Prostate gland (tissue), 2 donors: ENCODE measurements around the gene ABCC8. TPM values are rescaled to one million over a fixed set of nuclear protein-coding genes. Genes with fewer than 3 reads are reported as not detected.

ENCODE experiments used
- DNase-seq: peaks from one replicate; pipeline ENCODE4 v3.0.0-alpha.2; 2019; ENCODE audit warnings: low spot score
- H3K27ac ChIP-seq, 2 donors: fragments of 200-600 bp; sonication (generic); 2 replicates each; pipeline ENCODE4 v1.5.1; 2017 to 2019
- H3K27me3 ChIP-seq: fragments of 200-600 bp; sonication (generic); replicated peaks from 2 replicates; pipeline ENCODE4 v1.5.1; 2019; ENCODE audit not compliant: insufficient read depth
- H3K36me3 ChIP-seq, 2 donors: fragments of 200-600 bp; sonication (generic); 1 replicate in 1 of 2; 2 replicates in 1 of 2; pipeline versions ENCODE4 v1.5.1 to v1.8.1; 2017 to 2019
- H3K4me1 ChIP-seq: fragments of 200-600 bp; sonication (generic); replicated peaks from 2 replicates; pipeline ENCODE4 v1.5.1; 2019
- H3K4me3 ChIP-seq, 2 donors: fragments of 200-600 bp; sonication (generic); 2 replicates each; pipeline ENCODE4 v1.5.1; 2017 to 2019
- H3K9me3 ChIP-seq: fragments of 200-600 bp; sonication (generic); 2 replicates; pipeline ENCODE4 v1.5.1; 2017
- POLR2A ChIP-seq: fragments of 450-650 bp; IDR thresholded peaks from one replicate; pipeline ENCODE4 v1.6.1; 2016; ENCODE audit warnings: antibody characterized with exemption, mild to moderate bottlenecking
- POLR2AphosphoS5 ChIP-seq: sonication (generic); formaldehyde crosslinking; IDR thresholded peaks from one replicate; pipeline ENCODE4 v1.6.1; 2017; ENCODE audit warnings: antibody characterized with exemption
- WGBS: methylation state at CpG from one replicate; pipeline ENCODE4 v1.1.5; 2018; 5-methylcytosine and 5-hydroxymethylcytosine counted together
- intact Hi-C: fragments of 100-400 bp; cut with DNase I; formaldehyde crosslinking; loops from one replicate; pipeline ENCODE4 v1.14.2; 2022
- total RNA-seq, 2 donors: library from RNA; depleted of rRNA; stranded (reverse); fragments of >200 nt; gene quantifications; one replicate each; pipeline ENCODE4 v1.1.0, GENCODE V29; 2016
- TF ChIP-seq, protein P1 (sequence below), 4 experiments: fragments of 200-600 bp in 2 of 4; fragments of 450-650 bp in 2 of 4; sonication (generic) in 2 of 4; IDR thresholded peaks; 1 replicate in 3 of 4; 2 replicates in 1 of 4; pipeline ENCODE4 v1.5.1; 2016 to 2019; ENCODE audit warnings: antibody characterized with exemption in 4 of 4, mild to moderate bottlenecking in 2 of 4, moderate library complexity in 2 of 4

The ABCC8 gene
- 10 to 100 TPM in 1 of 2 donors, 1 to 10 TPM in 1; 5.7 to 10.2 TPM for total RNA-seq

DNA sequence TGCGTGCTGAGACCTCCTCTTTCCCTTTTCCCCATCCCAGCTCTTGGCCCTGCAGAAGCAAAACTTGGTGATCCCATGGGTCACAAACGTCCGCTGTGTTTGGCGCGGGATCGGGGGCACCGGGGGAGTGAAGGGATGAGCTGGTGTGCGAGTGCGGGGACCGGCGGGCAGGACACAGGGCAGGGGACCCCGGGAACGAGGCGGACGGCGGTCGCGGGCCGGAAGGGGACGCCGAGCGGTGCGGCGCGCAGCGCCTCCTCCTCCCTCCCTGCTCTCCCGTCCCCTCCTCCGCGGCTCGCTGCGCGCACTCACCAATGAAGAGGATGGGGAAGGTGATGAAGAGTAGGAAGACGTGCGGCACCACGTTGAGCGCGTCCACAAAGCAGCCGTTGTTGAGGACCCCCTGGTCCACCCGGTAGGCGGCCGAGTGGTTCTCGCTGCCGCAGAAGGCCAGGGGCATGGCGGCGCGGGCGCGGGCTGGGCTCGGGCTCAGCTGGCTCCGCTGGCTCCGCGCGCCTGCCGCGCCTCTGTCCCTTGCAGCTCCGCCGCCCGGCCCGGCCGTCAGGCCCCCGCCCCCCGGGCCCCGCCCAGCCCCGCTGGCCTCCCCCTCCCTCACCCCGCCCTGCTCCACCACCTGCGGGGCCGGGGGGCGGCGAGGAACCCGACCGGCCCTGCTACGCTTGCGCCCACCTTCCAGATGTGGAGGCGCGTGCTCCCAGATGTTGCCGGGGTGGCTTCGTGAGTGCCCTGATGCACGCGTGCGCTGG, at the start of gene ABCC8:
Gene ABCC8, minus strand, starts transcription at position 529 of the 767 bp plus-strand sequence. Its CDS starts 69 bp downstream, at position 460.
- Histone ChIP-seq H3K9me3 (no peaks in the 10 kb centered on the region), H3K27ac (no peak within 1 kb of the TSS), H3K27me3 (no peaks in the 10 kb centered on the region), H3K4me3 (peak within 1 kb of the TSS; percentile 18 to 29), H3K4me1 (no peaks in the 10 kb centered on the region), H3K36me3 (no peaks in the 10 kb centered on the region)
- TF ChIP-seq POLR2AphosphoS5 (no peak), POLR2A (no peak)
- TF ChIP-seq, protein P1, sequence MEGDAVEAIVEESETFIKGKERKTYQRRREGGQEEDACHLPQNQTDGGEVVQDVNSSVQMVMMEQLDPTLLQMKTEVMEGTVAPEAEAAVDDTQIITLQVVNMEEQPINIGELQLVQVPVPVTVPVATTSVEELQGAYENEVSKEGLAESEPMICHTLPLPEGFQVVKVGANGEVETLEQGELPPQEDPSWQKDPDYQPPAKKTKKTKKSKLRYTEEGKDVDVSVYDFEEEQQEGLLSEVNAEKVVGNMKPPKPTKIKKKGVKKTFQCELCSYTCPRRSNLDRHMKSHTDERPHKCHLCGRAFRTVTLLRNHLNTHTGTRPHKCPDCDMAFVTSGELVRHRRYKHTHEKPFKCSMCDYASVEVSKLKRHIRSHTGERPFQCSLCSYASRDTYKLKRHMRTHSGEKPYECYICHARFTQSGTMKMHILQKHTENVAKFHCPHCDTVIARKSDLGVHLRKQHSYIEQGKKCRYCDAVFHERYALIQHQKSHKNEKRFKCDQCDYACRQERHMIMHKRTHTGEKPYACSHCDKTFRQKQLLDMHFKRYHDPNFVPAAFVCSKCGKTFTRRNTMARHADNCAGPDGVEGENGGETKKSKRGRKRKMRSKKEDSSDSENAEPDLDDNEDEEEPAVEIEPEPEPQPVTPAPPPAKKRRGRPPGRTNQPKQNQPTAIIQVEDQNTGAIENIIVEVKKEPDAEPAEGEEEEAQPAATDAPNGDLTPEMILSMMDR (IDR thresholded peaks at IDR 0.05): no peak
- no peak for DNase-seq
- intact Hi-C loops: no loop called here
- under 1% methylated on average over 53 of the region's 80 CpGs for WGBS

DNA sequence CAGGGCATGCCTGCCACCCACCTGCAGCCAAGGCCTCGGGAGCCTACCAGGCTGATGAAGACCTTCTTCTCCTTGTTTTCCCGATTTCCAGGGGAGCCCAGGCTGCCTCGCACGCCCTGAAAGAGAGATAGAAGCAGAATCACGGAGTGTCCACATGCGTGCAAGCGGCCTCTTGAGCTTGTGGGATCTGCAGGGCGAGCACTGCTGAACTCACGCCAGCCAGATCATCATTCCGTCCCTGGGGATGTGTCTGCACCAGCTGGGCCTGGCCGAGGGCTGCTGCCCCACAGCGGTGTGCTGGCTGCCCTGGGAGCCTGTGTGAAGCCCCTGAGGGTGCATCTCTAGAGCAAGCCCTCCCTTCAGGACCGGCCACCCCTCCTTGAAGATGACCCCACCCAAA, 49.7 kb upstream of the ABCC8 start:
- intact Hi-C loops: no loop called here

GRCh38 chr11:17525570-17525969, 48.9 kb upstream of the ABCC8 start:
- whole genome bisulfite sequencing: 83% methylated on average over 4 of the region's 4 CpGs
- H3K9me3 ChIP-seq: no peaks in the 10 kb centered on the region
- no peak overlapping the region for H3K27ac ChIP-seq
- intact Hi-C loops: no loop called here
- DNase-seq: no peak
- no peaks in the 10 kb centered on the region for H3K27me3 ChIP-seq
- TF ChIP-seq, protein P1 (IDR thresholded peaks at IDR 0.05): no peak
- no peak overlapping the region for H3K4me3 ChIP-seq
- no peaks in the 10 kb centered on the region for H3K36me3 ChIP-seq
- H3K4me1 ChIP-seq: no peaks in the 10 kb centered on the region

More for the DNA sequence above, 49.7 kb upstream of the ABCC8 start:
- no peaks in the 10 kb centered on the region for H3K36me3 ChIP-seq
- H3K27me3 ChIP-seq: no peaks in the 10 kb centered on the region
- no peak overlapping the region for H3K4me3 ChIP-seq
- H3K27ac ChIP-seq: no peak overlapping the region
- H3K4me1 ChIP-seq: no peaks in the 10 kb centered on the region
- no peak for DNase-seq
- TF ChIP-seq, protein P1 (IDR thresholded peaks at IDR 0.05): no peak
- TF ChIP-seq POLR2AphosphoS5: no peak
- no peak for TF ChIP-seq POLR2A
- 89% methylated on average over 13 of the region's 13 CpGs for WGBS
- H3K9me3 ChIP-seq: no peaks in the 10 kb centered on the region

DNA sequence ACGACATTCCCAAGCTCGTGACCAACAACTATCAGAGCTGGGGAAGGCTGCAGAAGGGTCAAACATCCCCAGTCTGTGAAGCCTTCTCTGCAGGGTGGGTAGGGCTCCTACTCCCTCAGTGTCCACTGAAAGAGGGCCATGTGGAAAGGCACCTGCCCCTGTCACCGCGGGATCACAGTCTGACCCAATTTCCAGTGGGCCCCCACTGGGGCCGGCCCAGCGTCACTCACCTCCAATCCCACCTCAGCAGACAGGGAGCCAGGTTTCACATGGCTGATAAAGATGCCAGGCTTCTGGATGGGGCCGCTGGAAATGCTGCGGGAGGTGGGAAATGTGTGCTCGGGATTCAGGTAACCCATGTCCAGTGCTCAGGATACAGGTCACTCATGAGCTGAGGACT, 47.6 kb upstream of the ABCC8 start:
- Histone ChIP-seq H3K27me3 (no peaks in the 10 kb centered on the region), H3K36me3 (no peaks in the 10 kb centered on the region), H3K27ac (no peak overlapping the region), H3K4me1 (no peaks in the 10 kb centered on the region), H3K4me3 (no peak overlapping the region), H3K9me3 (no peaks in the 10 kb centered on the region)
- DNase-seq: no peak
- intact Hi-C loops: no loop called here
- 94% methylated on average over 9 of the region's 9 CpGs for WGBS
- TF ChIP-seq POLR2AphosphoS5 (no peak), POLR2A (no peak)
- TF ChIP-seq, protein P1 (IDR thresholded peaks at IDR 0.05): no peak

GRCh38 chr11:17522655-17523054, 46.0 kb upstream of the ABCC8 start:
- WGBS: 86% methylated on average over 17 of the region's 17 CpGs
- DNase-seq: no peak
- Histone ChIP-seq H3K27ac (no peak overlapping the region), H3K9me3 (no peaks in the 10 kb centered on the region), H3K4me3 (no peak overlapping the region), H3K27me3 (no peaks in the 10 kb centered on the region), H3K4me1 (no peaks in the 10 kb centered on the region), H3K36me3 (no peaks in the 10 kb centered on the region)
- TF ChIP-seq, protein P1 (IDR thresholded peaks at IDR 0.05): no peak
- no peak for TF ChIP-seq POLR2AphosphoS5
- TF ChIP-seq POLR2A: no peak
- intact Hi-C loops: no loop called here
